Measurements from ENCODE around the gene ULK2. TPM values are rescaled to one million over a fixed set of nuclear protein-coding genes. Genes with fewer than 3 reads are reported as not detected.

ULK2 gene
- total RNA-seq, 1 experiment from 2014 or later, result 12.7 TPM

DNA sequence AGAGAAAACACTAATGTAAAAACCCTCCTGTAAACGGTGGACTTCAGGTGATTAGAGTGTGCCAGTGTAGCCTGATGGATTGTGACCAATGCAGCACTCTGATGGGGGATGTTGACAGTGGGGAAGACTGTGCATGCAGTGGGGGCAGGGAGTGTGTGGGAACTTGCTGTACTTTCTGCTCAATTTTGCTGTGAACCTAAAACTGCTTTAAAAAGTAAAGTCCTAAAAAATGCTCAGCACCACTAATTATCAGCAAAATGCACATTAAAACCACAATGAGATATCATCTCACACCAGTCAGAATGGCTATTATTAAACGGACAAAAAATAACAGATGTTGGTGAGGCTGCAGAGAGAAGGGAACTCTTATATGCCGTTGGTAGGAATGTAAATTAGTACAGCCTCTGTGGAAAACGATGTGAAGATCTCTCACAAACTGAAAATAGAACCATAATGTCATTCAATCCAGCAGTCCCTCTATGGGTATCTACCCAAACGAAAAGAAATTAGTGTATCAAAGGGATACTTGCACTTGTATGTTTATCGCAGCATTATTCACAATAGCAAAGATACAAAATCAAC, 9.7 kb upstream of the ULK2 start:
- no peak overlapping the region for H3K4me2 ChIP-seq (ENCODE audit: low read length)
- no peak overlapping the region for H2AFZ ChIP-seq (ENCODE audit: low read depth, low read length, poor library complexity, severe bottlenecking)
- H3K9me2 ChIP-seq (ENCODE audit: insufficient read depth), result no peaks in the 10 kb centered on the region
- no TSS peak for BruUV-seq (replicated peaks)
- no peaks in the 10 kb centered on the region for H3K4me1 ChIP-seq (ENCODE audit: control insufficient read depth in 1 of 2, insufficient read depth in 2 of 2, low read length in 2 of 2)
- no peaks in the 10 kb centered on the region for H3K79me2 ChIP-seq (ENCODE audit: insufficient read depth, low read length)
- no peak overlapping the region for H3K4me3 ChIP-seq (replicated peaks in 1 of 2; ENCODE audit: low read depth in 1 of 2, low read length in 2 of 2)
- intact Hi-C loops (cut with micrococcal nuclease), result no loop called here
- no peak for TF ChIP-seq SRF (IDR thresholded peaks at IDR 0.05; ENCODE audit: low read depth)
- no peak for TF ChIP-seq YY1 (IDR thresholded peaks at IDR 0.05; ENCODE audit: extremely low read depth, insufficient replicate concordance, low read depth, low read length)
- no peak for TF ChIP-seq EZH2phosphoT487 (IDR thresholded peaks at IDR 0.05; ENCODE audit: borderline replicate concordance)
- no peak for TF ChIP-seq EGR1 (IDR thresholded peaks at IDR 0.05; ENCODE audit: low read depth)
- TF ChIP-seq POLR2A (IDR thresholded peaks at IDR 0.05; ENCODE audit: borderline replicate concordance, extremely low read depth, insufficient read depth, insufficient read length), result no peak
- no peak for TF ChIP-seq MAX (IDR thresholded peaks at IDR 0.05)
- no peak for TF ChIP-seq FOSL1 (IDR thresholded peaks at IDR 0.05; ENCODE audit: low read depth)
- no peak for TF ChIP-seq ZFX (IDR thresholded peaks at IDR 0.05)
- TF ChIP-seq TCF7L2 (IDR thresholded peaks at IDR 0.05; ENCODE audit: borderline replicate concordance, extremely low read depth, insufficient read depth, insufficient read length), result no peak
- no peak for TF ChIP-seq RAD21 (IDR thresholded peaks at IDR 0.05; ENCODE audit: low read depth)
- TF ChIP-seq ZNF274 (IDR thresholded peaks at IDR 0.05; ENCODE audit: low read depth, low read length), result no peak
- TF ChIP-seq CEBPB (IDR thresholded peaks at IDR 0.05; ENCODE audit: low read depth), result no peak
- H3K27me3 ChIP-seq (ENCODE audit: insufficient read depth, low read length), result no peaks in the 10 kb centered on the region
- H3K27ac ChIP-seq (ENCODE audit: low read depth, low read length), result no peak overlapping the region
- H4K20me1 ChIP-seq (ENCODE audit: insufficient read depth), result no peaks in the 10 kb centered on the region
- no peaks in the 10 kb centered on the region for H3K36me3 ChIP-seq (ENCODE audit: control insufficient read depth in 1 of 2, insufficient read depth in 2 of 2, low read length in 2 of 2)
- DNase-seq (ENCODE audit: low read depth, low spot score), result no peak
- RAD21 ChIA-PET (ENCODE audit: low non-redundant PET in 1 of 2, low total read pairs in 2 of 2, uncharacterized antibody in 2 of 2, unreplicated experiment in 2 of 2), result no interaction called here
- no peak overlapping the region for H3K9ac ChIP-seq (ENCODE audit: low read length)
- no peak for ATAC-seq
- no peaks in the 10 kb centered on the region for H3K9me3 ChIP-seq (ENCODE audit: control insufficient read depth in 1 of 2, insufficient read depth in 1 of 2, low read depth in 1 of 2, low read length in 2 of 2)
- POLR2A ChIA-PET, result no interaction called here
- CTCF ChIA-PET, result no interaction called here
